HG03196 (cell line): ENCODE results near the gene JMJD1C.

Experiments
- ATAC-seq: cut with Tn5 transposase; IDR thresholded peaks from one replicate; pipeline ENCODE4 v1.9.1; 2021; ENCODE audit not compliant: unreplicated experiment

JMJD1C gene

GRCh38 chr10:63437116-63437949 lies 28.4 kb downstream of the JMJD1C start:
- no peak for ATAC-seq

GRCh38 chr10:63436225-63436624 lies 29.6 kb downstream of the JMJD1C start:
- no peak for ATAC-seq

GRCh38 chr10:63434866-63435854 lies 30.6 kb downstream of the JMJD1C start:
- ATAC-seq: no peak

- ATAC-seq: peak; percentile 72
Measured at GRCh38 chr10:63431962-63432797, 33.6 kb downstream of the JMJD1C start.

- ATAC-seq: no peak
Measured at GRCh38 chr10:63430999-63431356, 34.8 kb downstream of the JMJD1C start.

GRCh38 chr10:63430091-63430998 lies 35.4 kb downstream of the JMJD1C start:
- no peak for ATAC-seq

GRCh38 chr10:63429281-63429680 lies 36.5 kb downstream of the JMJD1C start:
- no peak for ATAC-seq

GRCh38 chr10:63427013-63427412 lies 38.8 kb downstream of the JMJD1C start:
- ATAC-seq: no peak

- no peak for ATAC-seq
Measured at GRCh38 chr10:63425512-63425911, 40.3 kb downstream of the JMJD1C start.

GRCh38 chr10:63424576-63424975 lies 41.2 kb downstream of the JMJD1C start:
- no peak for ATAC-seq

- ATAC-seq: no peak
Measured at GRCh38 chr10:63423494-63423893, 42.3 kb downstream of the JMJD1C start.

- peak; percentile 95 for ATAC-seq
Measured at GRCh38 chr10:63421591-63421990, 44.2 kb downstream of the JMJD1C start.

- no peak for ATAC-seq
Measured at GRCh38 chr10:63416376-63416775, 49.4 kb downstream of the JMJD1C start.

- no peak for ATAC-seq
Measured at GRCh38 chr10:63415640-63416244, 50.0 kb downstream of the JMJD1C start.

GRCh38 chr10:63414481-63415260 lies 51.1 kb downstream of the JMJD1C start:
- no peak for ATAC-seq

GRCh38 chr10:63413429-63413828 lies 52.3 kb downstream of the JMJD1C start:
- no peak for ATAC-seq

GRCh38 chr10:63412304-63412703 lies 53.5 kb downstream of the JMJD1C start:
- no peak for ATAC-seq

- no peak for ATAC-seq
Measured at GRCh38 chr10:63410633-63411032, 55.1 kb downstream of the JMJD1C start.
